ENCODE measurements around the gene GPA33. TPM values are rescaled to one million over a fixed set of nuclear protein-coding genes. Genes with fewer than 3 reads are reported as not detected.

Gene GPA33, protein sequence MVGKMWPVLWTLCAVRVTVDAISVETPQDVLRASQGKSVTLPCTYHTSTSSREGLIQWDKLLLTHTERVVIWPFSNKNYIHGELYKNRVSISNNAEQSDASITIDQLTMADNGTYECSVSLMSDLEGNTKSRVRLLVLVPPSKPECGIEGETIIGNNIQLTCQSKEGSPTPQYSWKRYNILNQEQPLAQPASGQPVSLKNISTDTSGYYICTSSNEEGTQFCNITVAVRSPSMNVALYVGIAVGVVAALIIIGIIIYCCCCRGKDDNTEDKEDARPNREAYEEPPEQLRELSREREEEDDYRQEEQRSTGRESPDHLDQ
- total RNA-seq (under 1 TPM in 4 of 9 donors, not detected in 5; 0.12 to 0.79 (median 0.31) TPM), polyA plus RNA-seq (under 1 TPM in 2 of 3 donors, not detected in 1; 0.03 to 0.16 TPM)
- long read RNA-seq, donor 1, result 0 reads
- long read RNA-seq, donor 2, result 0 reads
- long read RNA-seq, donor 3, result 0 reads
- long read RNA-seq, donor 4, result 0 reads
- long read RNA-seq, donor 5, result 0 reads
- long read RNA-seq, donor 6, result 0 reads
- long read RNA-seq, donor 7, result 0 reads
- long read RNA-seq, donor 8, result 0 reads
- long read RNA-seq, donor 9, result 0 reads
- long read RNA-seq, donor 10, result 0 reads

GRCh38 chr1:167090314-167090942, at the start of gene GPA33:
GPA33 (minus strand) TSS chr1:167090377; CDS start chr1:167090287, 90 bp downstream.
- WGBS, 4 donors, result 75 to 88% (median 85%) methylated on average over 1 of the region's 1 CpG
- TF ChIP-seq POLR2A (IDR thresholded peaks at IDR 0.05) (no peak), CTCF (IDR thresholded peaks at IDR 0.05) (no peak)
- DNase-seq, result peak in 1 of 7 donors; percentile 33
- Histone ChIP-seq H3K27me3 (no peaks in the 10 kb centered on the region), H3K27ac (peak within 1 kb of the TSS in 2 of 5 donors; percentile 45 to 52), H3K4me3 (no peak within 1 kb of the TSS), H3K4me1 (replicated peaks in 1 of 2) (no peaks in the 10 kb centered on the region), H3K9me3 (replicated peaks in 1 of 3) (no peaks in the 10 kb centered on the region), H3K36me3 (replicated peaks in 1 of 2) (no peaks in the 10 kb centered on the region)
- intact Hi-C loops (cut with DNase I), result no loop called here

- H3K27ac ChIP-seq, result no peak overlapping the region
- no peaks in the 10 kb centered on the region for H3K36me3 ChIP-seq (replicated peaks in 1 of 2)
- TF ChIP-seq CTCF (IDR thresholded peaks at IDR 0.05), result no peak
- no peak for TF ChIP-seq POLR2A (IDR thresholded peaks at IDR 0.05)
- WGBS, 4 donors, result 60 to 85% (median 75%) methylated on average over 1 of the region's 1 CpG
- H3K4me3 ChIP-seq, result no peak overlapping the region
- intact Hi-C loops (cut with DNase I), result no loop called here
- no peaks in the 10 kb centered on the region for H3K9me3 ChIP-seq (replicated peaks in 1 of 3)
- no peaks in the 10 kb centered on the region for H3K4me1 ChIP-seq (replicated peaks in 1 of 2)
- DNase-seq, result no peak
- H3K27me3 ChIP-seq, result no peaks in the 10 kb centered on the region
Measured at GRCh38 chr1:167138703-167139102, 48.5 kb upstream of the GPA33 start.

- Histone ChIP-seq H3K9me3 (replicated peaks in 1 of 3) (no peaks in the 10 kb centered on the region), H3K27ac (peak overlapping the region in 1 of 5 donors; percentile 41), H3K27me3 (no peaks in the 10 kb centered on the region), H3K4me3 (no peak overlapping the region), H3K36me3 (replicated peaks in 1 of 2) (no peaks in the 10 kb centered on the region), H3K4me1 (replicated peaks in 1 of 2) (no peaks in the 10 kb centered on the region)
- TF ChIP-seq POLR2A (IDR thresholded peaks at IDR 0.05), result no peak
- TF ChIP-seq CTCF (IDR thresholded peaks at IDR 0.05), result no peak
- 63 to 68% (median 66%) methylated on average over 3 of the region's 3 CpGs for WGBS, 4 donors
- intact Hi-C loops (cut with DNase I), result no loop called here
- DNase-seq, result no peak
Measured at GRCh38 chr1:167137793-167138510, 47.8 kb upstream of the GPA33 start.

- WGBS, 4 donors, result 25 to 28% (median 26%) methylated on average over 6 of the region's 6 CpGs
- intact Hi-C loops (cut with DNase I), result no loop called here
- H3K27ac ChIP-seq, result peak overlapping the region in 1 of 5 donors; percentile 41
Measured at GRCh38 chr1:167137332-167137781, 47.2 kb upstream of the GPA33 start.

More at GRCh38 chr1:167137332-167137781, 47.2 kb upstream of the GPA33 start:
- Histone ChIP-seq H3K4me3 (no peak overlapping the region), H3K9me3 (replicated peaks in 1 of 3) (no peaks in the 10 kb centered on the region), H3K27me3 (no peaks in the 10 kb centered on the region), H3K36me3 (replicated peaks in 1 of 2) (no peaks in the 10 kb centered on the region), H3K4me1 (replicated peaks in 1 of 2) (no peaks in the 10 kb centered on the region)
- peak in 1 of 7 donors; percentile 55 for DNase-seq
- no peak for TF ChIP-seq CTCF (IDR thresholded peaks at IDR 0.05)
- no peak for TF ChIP-seq POLR2A (IDR thresholded peaks at IDR 0.05)
